Limb (tissue), 2 donors: ENCODE data around the gene SPON1.
A peak's percentile ranks its signal among the peaks of the same experiment; 100 is the strongest.

Experiments
- DNase-seq, 2 donors: peaks; one replicate each; pipeline ENCODE4 v3.0.0-alpha.2; 2016; ENCODE audit errors: extremely low spot score in 2 of 2

The SPON1 gene

GRCh38 chr11:14184028-14184940 lies 221.8 kb downstream of the SPON1 start:
- DNase-seq: no peak

GRCh38 chr11:14185461-14185860 lies 222.9 kb downstream of the SPON1 start:
- no peak for DNase-seq

- no peak for DNase-seq
Measured at GRCh38 chr11:14186046-14186775, 223.7 kb downstream of the SPON1 start.

- no peak for DNase-seq
Measured at GRCh38 chr11:14189874-14190273, 227.4 kb downstream of the SPON1 start.

GRCh38 chr11:14190992-14191778 lies 228.7 kb downstream of the SPON1 start:
- peak in 1 of 2 donors; percentile 48 for DNase-seq

GRCh38 chr11:14193644-14194043 lies 231.1 kb downstream of the SPON1 start:
- DNase-seq: no peak

GRCh38 chr11:14202251-14203196 lies 240.0 kb downstream of the SPON1 start:
- DNase-seq: no peak

GRCh38 chr11:14203321-14203720 lies 240.8 kb downstream of the SPON1 start:
- DNase-seq: no peak

GRCh38 chr11:14212986-14213385 lies 250.5 kb downstream of the SPON1 start:
- DNase-seq: no peak

- DNase-seq: no peak
Measured at GRCh38 chr11:14218728-14219127, 256.2 kb downstream of the SPON1 start.

- no peak for DNase-seq
Measured at GRCh38 chr11:14223636-14224288, 261.2 kb downstream of the SPON1 start.

- DNase-seq: no peak
Measured at GRCh38 chr11:14224395-14224794, 261.9 kb downstream of the SPON1 start.

GRCh38 chr11:14225666-14226065 lies 263.1 kb downstream of the SPON1 start:
- no peak for DNase-seq

- no peak for DNase-seq
Measured at GRCh38 chr11:14228356-14228755, 265.8 kb downstream of the SPON1 start.

GRCh38 chr11:14229472-14229871 lies 266.9 kb downstream of the SPON1 start:
- no peak for DNase-seq

GRCh38 chr11:14230407-14230806 lies 267.9 kb downstream of the SPON1 start:
- no peak for DNase-seq

GRCh38 chr11:14232652-14233051 lies 270.1 kb downstream of the SPON1 start:
- DNase-seq: no peak

GRCh38 chr11:14234446-14234845 lies 271.9 kb downstream of the SPON1 start:
- DNase-seq: no peak

GRCh38 chr11:14235701-14236100 lies 273.2 kb downstream of the SPON1 start:
- DNase-seq: no peak

GRCh38 chr11:14237444-14237961 lies 275.0 kb downstream of the SPON1 start:
- no peak for DNase-seq
